ENCODE data around the gene FGFR3.

The FGFR3 gene

DNA sequence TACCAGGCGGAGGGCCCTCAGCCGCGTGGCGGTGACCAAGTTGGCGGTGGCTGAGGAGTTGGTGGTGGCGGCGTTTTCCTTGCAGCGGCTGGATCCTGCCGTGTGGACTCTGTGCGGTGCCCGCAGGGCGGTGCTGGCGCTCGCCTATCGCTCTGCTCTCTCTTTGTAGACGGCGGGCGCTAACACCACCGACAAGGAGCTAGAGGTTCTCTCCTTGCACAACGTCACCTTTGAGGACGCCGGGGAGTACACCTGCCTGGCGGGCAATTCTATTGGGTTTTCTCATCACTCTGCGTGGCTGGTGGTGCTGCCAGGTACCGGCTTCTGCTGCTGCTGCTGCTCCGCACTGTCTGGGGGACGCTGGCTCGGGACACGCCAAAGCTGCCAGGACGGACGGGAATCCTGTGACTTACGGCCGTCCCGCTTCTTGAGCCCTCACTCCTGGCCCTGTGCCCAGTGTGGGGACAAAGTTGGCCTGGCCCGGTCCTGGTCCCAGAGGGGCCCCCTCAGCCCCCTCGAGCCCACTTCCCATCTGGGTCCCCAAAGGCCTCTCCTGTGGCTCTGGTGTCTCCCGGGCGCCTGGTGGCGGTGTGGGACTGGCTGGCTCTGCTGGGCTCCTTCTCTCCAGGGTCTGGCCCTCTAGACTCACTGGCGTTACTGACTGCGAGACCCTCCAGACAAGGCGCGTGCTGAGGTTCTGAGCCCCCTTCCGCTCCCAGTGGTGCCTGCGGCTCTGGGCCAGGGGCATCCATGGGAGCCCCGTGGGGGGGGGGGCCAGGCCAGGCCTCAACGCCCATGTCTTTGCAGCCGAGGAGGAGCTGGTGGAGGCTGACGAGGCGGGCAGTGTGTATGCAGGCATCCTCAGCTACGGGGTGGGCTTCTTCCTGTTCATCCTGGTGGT, 10.7 kb downstream of the FGFR3 start:
- DNase-seq = no peak

- no peak for DNase-seq
Observed at GRCh38 chr4:1804638-1805492, 11.8 kb downstream of the FGFR3 start.

DNA sequence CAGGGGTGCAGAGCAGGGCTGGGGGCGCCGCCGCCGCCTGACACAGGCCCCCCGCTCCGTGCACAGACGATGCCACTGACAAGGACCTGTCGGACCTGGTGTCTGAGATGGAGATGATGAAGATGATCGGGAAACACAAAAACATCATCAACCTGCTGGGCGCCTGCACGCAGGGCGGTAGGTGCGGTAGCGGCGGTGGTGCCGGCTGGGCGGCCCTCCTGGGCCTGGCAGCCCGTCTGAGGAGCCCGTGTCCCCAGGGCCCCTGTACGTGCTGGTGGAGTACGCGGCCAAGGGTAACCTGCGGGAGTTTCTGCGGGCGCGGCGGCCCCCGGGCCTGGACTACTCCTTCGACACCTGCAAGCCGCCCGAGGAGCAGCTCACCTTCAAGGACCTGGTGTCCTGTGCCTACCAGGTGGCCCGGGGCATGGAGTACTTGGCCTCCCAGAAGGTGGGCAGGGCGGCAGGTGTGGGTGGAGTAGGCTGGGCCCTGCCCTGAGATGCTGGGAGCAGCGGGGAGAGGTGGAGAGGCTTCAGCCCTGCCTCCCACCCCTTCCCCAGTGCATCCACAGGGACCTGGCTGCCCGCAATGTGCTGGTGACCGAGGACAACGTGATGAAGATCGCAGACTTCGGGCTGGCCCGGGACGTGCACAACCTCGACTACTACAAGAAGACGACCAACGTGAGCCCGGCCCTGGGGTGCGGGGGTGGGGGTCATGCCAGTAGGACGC, 12.6 kb downstream of the FGFR3 start:
- no peak for DNase-seq

GRCh38 chr4:1806223-1806564, 13.1 kb downstream of the FGFR3 start:
- DNase-seq = no peak

DNA sequence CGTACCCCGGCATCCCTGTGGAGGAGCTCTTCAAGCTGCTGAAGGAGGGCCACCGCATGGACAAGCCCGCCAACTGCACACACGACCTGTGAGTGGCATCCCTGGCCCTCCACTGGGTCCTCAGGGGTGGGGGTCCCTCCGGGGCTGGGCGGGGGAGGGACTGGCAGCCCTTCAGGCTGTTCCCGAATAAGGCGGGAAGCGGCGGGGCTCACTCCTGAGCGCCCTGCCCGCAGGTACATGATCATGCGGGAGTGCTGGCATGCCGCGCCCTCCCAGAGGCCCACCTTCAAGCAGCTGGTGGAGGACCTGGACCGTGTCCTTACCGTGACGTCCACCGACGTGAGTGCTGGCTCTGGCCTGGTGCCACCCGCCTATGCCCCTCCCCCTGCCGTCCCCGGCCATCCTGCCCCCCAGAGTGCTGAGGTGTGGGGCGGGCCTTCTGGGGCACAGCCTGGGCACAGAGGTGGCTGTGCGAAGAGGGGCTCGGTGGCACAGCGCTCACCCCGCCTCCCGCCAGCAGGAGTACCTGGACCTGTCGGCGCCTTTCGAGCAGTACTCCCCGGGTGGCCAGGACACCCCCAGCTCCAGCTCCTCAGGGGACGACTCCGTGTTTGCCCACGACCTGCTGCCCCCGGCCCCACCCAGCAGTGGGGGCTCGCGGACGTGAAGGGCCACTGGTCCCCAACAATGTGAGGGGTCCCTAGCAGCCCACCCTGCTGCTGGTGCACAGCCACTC, 13.7 kb downstream of the FGFR3 start:
- DNase-seq = no peak

DNA sequence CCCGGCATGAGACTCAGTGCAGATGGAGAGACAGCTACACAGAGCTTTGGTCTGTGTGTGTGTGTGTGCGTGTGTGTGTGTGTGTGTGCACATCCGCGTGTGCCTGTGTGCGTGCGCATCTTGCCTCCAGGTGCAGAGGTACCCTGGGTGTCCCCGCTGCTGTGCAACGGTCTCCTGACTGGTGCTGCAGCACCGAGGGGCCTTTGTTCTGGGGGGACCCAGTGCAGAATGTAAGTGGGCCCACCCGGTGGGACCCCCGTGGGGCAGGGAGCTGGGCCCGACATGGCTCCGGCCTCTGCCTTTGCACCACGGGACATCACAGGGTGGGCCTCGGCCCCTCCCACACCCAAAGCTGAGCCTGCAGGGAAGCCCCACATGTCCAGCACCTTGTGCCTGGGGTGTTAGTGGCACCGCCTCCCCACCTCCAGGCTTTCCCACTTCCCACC, 14.3 kb downstream of the FGFR3 start:
- DNase-seq = no peak

GRCh38 chr4:1808396-1808795, 15.3 kb downstream of the FGFR3 start:
- DNase-seq = no peak

DNA sequence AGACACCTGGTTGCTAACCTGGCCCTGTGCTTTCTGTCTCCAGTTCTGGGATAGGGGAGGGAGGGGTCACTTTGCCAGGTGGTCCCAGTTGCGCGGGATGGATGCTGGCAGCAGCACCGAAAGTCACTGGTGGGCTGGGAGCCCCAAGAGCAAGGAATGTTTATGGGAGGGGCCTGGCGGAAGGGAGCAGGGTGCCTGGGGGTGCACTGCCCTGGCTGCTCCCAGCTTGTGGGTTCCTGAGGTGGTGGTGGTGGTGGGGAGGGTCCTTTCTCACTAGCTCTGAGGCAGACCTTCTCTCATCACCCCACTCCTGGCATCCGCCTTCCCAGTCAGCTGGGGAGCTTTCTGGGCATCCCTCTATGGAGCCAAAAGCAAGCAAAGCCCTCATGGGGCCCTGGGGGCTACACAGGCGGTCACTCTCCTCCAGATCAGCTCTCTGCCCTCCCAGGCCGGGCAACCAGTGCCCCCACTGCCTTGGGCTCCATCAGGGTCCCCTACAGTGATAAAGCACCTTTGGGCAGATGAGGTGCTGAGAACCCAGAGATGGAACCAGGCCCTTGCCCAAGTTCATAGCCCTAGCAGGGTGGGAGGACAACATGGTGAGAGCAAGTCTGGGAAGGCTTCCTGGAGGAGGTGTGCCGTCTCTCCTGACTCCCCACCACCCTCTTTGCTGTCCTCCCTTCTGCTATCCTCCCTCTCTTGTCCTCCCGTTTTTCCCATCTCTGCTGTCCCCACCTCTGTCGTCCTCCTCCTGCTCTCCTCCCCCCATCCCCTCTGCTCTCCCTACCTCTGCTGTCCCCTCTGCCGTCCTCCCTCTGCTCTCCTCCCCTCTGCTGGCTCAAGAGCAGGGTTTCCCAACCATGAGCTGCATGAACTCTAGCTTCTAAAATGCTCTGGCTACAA, 16.0 kb downstream of the FGFR3 start:
- no peak for DNase-seq

DNA sequence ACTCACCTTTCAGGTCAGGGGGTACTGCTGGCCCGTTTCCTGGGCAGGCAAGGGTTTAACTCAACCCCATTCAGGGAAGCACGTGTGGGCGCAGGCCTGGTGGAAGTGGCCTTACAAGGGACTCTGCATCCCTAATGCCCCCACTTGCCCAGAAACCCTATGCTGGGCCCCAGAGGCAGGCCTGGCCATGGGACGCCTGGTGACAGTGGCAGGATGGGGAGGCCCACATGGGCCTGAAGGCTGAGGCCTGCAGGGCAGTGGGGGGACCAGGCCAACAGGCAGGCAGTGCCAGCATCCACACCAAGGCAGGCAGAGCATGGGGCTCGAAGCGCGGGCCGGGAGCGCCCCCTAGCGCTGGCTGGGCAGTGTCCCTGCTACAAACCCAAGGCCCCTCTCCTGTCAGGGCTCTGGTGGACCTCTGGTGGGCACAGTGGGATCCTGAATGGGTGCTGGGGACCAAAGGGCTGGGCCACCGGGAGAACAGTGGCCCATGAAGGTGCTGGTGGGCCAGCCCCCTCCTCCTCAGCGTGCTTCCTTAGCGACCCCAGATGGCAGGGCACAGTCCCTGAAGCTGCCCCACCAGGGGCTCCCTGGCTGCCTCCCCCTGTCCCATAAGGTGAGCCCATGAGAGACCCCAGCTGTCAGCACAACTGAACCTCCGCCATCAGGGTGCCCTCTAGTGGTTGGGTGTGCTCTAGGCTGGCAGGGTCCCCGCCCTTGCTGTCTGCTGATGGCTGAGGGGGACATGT, 16.8 kb downstream of the FGFR3 start:
- DNase-seq = peak; percentile 70

DNA sequence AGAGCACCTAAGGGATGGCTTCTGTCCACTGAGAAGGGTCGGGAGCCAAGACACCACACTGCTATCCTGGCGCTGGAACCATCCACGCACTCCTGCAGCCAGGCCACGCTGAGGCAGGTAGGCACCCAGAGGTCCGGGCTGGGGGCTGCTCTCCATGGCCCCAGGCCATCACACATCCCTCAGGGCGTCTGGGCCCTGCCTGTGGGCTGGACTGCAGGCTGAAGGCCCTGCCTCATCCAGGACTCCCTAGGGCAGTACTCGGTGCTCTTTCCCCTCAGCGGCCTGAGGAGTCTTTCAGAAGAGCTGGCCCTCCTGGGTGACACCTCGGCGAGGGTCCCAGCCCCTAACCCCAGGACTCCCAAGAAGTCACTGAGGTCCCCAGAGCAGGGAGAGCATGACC, 17.7 kb downstream of the FGFR3 start:
- no peak for DNase-seq

GRCh38 chr4:1812720-1813119, 19.6 kb downstream of the FGFR3 start:
- no peak for DNase-seq

DNA sequence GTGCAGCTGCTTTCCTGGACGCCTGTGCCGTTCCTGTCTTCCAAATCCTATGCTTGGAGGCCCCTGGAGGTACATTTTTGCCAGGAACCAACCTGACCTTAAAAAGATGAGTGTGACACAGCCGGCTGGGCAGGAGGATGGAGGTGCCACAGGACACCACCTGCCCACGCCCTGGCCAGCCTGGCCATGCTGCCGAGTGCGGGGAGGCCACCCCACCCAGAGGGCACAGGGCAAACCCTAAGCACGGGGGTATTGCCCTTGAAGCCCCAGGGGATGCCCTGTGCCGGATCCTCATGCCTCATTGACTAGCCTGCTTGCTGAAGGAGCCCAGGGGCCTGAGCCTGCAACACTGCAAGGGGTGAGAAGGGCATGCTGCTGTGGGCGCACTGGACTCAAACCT, 20.1 kb downstream of the FGFR3 start:
- no peak for DNase-seq

- DNase-seq = no peak
Observed at GRCh38 chr4:1813915-1814314, 20.8 kb downstream of the FGFR3 start.

DNA sequence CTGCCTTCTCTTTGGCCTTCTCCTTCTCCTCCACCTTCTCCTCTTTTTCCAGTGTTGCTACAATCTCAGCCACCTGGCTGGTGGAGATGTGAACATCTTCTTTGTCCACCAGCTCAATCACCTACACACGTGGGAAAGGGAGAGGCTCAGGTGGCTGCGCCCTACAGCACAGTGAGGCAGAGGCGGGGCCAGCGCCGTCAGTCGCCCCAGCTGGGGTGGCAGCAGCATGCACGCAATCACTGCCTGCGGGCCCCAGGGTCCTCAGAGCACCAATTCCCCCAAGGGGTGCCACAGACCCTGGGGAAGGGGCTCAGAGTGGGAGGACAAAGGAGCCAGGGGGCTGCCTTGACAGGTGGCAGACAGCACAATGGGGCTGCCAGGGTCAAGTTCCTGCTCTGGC, 21.4 kb downstream of the FGFR3 start:
- no peak for DNase-seq

- no peak for DNase-seq
Observed at GRCh38 chr4:1815096-1815996, 22.3 kb downstream of the FGFR3 start.

- no peak for DNase-seq
Observed at GRCh38 chr4:1815997-1816860, 23.1 kb downstream of the FGFR3 start.

- DNase-seq = no peak
Observed at GRCh38 chr4:1819284-1819683, 26.2 kb downstream of the FGFR3 start.

GRCh38 chr4:1819816-1820215, 26.7 kb downstream of the FGFR3 start:
- no peak for DNase-seq
